ENCODE data around the gene HOXD10. TPM values are rescaled to one million over a fixed set of nuclear protein-coding genes. Genes with fewer than 3 reads are reported as not detected.

HOXD10 gene
- total and polyA plus RNA-seq, 9 of the 15 experiments (the other 6 are each of a cell fraction or from before 2014, with no cell fraction given) = not detected

DNA sequence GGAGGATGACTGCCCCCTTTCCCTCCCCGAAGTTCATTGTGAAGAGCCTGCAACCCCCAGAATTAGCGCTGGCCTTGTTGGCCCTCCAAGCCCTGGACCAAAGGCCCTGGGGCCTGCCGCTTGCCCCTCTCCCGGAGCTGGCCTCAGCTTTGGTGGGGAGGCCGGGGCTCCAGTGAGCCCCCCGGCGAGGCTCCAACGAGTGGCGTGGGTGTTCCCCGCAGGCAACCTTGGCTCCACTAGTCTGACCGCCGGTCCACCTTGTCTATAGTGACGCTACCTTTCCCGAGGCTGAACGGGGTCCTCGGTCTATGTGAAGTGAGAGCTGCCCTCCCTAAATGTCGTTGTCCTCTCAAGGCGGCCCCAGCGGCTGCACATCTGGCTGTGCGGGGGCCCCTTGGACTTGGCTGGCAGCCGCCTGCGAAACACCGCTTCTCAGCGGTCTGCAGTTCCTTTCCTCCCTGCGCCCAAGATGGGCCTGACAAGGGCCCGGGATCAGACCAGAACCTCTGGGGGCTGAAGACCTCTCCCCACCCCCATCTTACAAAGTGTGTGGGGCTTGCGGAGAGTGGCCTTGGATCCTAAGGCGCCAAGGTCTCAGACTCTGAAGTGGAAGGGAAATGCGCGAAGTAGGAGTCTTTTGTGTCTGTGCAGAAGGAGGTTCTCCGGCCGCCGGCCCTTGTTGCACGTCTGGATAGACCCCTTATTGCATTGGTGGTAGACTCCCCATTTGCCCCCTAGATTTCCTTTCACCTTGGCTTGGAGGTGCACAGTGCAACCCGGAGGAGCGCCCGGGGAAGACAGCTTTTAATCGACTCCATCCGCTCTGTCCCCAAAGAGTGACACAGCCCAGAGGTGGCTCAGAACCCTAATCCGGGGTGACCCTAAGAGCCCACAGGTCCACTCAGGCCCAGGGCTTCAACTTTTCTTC is 3.9 kb upstream of the HOXD10 start:
- no peaks in the 10 kb centered on the region for H3K79me2 ChIP-seq (ENCODE audit: control insufficient read depth, insufficient read depth, low read length)
- H3K9ac ChIP-seq (ENCODE audit: insufficient read depth in 1 of 2, low read depth in 2 of 2, low read length in 2 of 2) = no peak overlapping the region
- no peak overlapping the region for H3K4me2 ChIP-seq (ENCODE audit: insufficient read depth, low read length)
- FAIRE-seq (no peak), ATAC-seq (no peak), DNase-seq (ENCODE audit: extremely low read depth in 1 of 4, low spot score in 3 of 4) (no peak)
- H3K36me3 ChIP-seq (ENCODE audit: control insufficient read depth, insufficient read depth, low read length) = no peaks in the 10 kb centered on the region
- WGBS (ENCODE audit: insufficient coverage, low coverage, missing lambda C conversion rate) = 6% methylated on average over 39 of the region's 40 CpGs
- in situ Hi-C loops (cut with MboI) = no loop called here
- H3K9me3 ChIP-seq (replicated peaks; ENCODE audit: control insufficient read depth, insufficient read depth, low read depth, low read length) = no peaks in the 10 kb centered on the region
- no TSS peak for BruUV-seq (replicated peaks)
- no peaks in the 10 kb centered on the region for H3K9me1 ChIP-seq (ENCODE audit: control insufficient read depth, insufficient read depth, low read length)
- no peak overlapping the region for H3K4me3 ChIP-seq
- ChIA-PET CTCF (ENCODE audit: low intra/inter-chr PET ratio) (interaction anchor here (0.5 kb wide), 1 partner anchor 347 kb away, joined by 3 read pairs; no protein-coding TSS in a partner anchor), POLR2A (no interaction called here)
- H3K4me1 ChIP-seq (replicated peaks in 1 of 2; ENCODE audit: control insufficient read depth in 2 of 2, insufficient read depth in 2 of 2, low read length in 2 of 2) = peaks cover 0 to 22% of the 10 kb centered on the region in 2 experiments; a peak in 1 of 5 replicates
- no peak overlapping the region for H3K27ac ChIP-seq (ENCODE audit: extremely low read depth, low read depth, low read length)
- intact Hi-C loops (cut with micrococcal nuclease) = no loop called here
- H2AFZ ChIP-seq (ENCODE audit: low read depth, low read length) = no peak overlapping the region
- peaks cover 60 to 64% of the 10 kb centered on the region in 2 experiments for H3K27me3 ChIP-seq (ENCODE audit: control insufficient read depth in 2 of 2, insufficient read depth in 2 of 2, low read length in 2 of 2)
- H4K20me1 ChIP-seq (replicated peaks; ENCODE audit: control insufficient read depth, insufficient read depth, low read length) = no peaks in the 10 kb centered on the region
- TF ChIP-seq, protein P1, sequence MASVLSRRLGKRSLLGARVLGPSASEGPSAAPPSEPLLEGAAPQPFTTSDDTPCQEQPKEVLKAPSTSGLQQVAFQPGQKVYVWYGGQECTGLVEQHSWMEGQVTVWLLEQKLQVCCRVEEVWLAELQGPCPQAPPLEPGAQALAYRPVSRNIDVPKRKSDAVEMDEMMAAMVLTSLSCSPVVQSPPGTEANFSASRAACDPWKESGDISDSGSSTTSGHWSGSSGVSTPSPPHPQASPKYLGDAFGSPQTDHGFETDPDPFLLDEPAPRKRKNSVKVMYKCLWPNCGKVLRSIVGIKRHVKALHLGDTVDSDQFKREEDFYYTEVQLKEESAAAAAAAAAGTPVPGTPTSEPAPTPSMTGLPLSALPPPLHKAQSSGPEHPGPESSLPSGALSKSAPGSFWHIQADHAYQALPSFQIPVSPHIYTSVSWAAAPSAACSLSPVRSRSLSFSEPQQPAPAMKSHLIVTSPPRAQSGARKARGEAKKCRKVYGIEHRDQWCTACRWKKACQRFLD (CRISPR knock-in tag; IDR thresholded peaks at IDR 0.05) = no peak
- TF ChIP-seq PHB (CRISPR knock-in tag; IDR thresholded peaks at IDR 0.05) (no peak), ZNF444 (CRISPR knock-in tag; IDR thresholded peaks at IDR 0.05) (no peak)
- TF ChIP-seq, protein P2, sequence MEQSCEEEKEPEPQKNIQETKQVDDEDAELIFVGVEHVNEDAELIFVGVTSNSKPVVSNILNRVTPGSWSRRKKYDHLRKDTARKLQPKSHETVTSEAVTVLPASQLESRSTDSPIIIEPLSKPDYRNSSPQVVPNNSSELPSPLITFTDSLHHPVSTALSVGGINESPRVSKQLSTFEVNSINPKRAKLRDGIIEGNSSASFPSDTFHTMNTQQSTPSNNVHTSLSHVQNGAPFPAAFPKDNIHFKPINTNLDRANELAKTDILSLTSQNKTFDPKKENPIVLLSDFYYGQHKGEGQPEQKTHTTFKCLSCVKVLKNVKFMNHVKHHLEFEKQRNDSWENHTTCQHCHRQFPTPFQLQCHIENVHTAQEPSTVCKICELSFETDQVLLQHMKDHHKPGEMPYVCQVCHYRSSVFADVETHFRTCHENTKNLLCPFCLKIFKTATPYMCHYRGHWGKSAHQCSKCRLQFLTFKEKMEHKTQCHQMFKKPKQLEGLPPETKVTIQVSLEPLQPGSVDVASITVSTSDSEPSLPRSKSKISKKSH (CRISPR knock-in tag; IDR thresholded peaks at IDR 0.05) = no peak
- TF ChIP-seq, protein P3, sequence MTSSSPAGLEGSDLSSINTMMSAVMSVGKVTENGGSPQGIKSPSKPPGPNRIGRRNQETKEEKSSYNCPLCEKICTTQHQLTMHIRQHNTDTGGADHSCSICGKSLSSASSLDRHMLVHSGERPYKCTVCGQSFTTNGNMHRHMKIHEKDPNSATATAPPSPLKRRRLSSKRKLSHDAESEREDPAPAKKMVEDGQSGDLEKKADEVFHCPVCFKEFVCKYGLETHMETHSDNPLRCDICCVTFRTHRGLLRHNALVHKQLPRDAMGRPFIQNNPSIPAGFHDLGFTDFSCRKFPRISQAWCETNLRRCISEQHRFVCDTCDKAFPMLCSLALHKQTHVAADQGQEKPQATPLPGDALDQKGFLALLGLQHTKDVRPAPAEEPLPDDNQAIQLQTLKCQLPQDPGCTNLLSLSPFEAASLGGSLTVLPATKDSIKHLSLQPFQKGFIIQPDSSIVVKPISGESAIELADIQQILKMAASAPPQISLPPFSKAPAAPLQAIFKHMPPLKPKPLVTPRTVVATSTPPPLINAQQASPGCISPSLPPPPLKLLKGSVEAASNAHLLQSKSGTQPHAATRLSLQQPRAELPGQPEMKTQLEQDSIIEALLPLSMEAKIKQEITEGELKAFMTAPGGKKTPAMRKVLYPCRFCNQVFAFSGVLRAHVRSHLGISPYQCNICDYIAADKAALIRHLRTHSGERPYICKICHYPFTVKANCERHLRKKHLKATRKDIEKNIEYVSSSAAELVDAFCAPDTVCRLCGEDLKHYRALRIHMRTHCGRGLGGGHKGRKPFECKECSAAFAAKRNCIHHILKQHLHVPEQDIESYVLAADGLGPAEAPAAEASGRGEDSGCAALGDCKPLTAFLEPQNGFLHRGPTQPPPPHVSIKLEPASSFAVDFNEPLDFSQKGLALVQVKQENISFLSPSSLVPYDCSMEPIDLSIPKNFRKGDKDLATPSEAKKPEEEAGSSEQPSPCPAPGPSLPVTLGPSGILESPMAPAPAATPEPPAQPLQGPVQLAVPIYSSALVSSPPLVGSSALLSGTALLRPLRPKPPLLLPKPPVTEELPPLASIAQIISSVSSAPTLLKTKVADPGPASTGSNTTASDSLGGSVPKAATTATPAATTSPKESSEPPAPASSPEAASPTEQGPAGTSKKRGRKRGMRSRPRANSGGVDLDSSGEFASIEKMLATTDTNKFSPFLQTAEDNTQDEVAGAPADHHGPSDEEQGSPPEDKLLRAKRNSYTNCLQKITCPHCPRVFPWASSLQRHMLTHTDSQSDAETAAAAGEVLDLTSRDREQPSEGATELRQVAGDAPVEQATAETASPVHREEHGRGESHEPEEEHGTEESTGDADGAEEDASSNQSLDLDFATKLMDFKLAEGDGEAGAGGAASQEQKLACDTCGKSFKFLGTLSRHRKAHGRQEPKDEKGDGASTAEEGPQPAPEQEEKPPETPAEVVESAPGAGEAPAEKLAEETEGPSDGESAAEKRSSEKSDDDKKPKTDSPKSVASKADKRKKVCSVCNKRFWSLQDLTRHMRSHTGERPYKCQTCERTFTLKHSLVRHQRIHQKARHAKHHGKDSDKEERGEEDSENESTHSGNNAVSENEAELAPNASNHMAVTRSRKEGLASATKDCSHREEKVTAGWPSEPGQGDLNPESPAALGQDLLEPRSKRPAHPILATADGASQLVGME (CRISPR knock-in tag; IDR thresholded peaks at IDR 0.05) = no peak
- TF ChIP-seq, protein P4, sequence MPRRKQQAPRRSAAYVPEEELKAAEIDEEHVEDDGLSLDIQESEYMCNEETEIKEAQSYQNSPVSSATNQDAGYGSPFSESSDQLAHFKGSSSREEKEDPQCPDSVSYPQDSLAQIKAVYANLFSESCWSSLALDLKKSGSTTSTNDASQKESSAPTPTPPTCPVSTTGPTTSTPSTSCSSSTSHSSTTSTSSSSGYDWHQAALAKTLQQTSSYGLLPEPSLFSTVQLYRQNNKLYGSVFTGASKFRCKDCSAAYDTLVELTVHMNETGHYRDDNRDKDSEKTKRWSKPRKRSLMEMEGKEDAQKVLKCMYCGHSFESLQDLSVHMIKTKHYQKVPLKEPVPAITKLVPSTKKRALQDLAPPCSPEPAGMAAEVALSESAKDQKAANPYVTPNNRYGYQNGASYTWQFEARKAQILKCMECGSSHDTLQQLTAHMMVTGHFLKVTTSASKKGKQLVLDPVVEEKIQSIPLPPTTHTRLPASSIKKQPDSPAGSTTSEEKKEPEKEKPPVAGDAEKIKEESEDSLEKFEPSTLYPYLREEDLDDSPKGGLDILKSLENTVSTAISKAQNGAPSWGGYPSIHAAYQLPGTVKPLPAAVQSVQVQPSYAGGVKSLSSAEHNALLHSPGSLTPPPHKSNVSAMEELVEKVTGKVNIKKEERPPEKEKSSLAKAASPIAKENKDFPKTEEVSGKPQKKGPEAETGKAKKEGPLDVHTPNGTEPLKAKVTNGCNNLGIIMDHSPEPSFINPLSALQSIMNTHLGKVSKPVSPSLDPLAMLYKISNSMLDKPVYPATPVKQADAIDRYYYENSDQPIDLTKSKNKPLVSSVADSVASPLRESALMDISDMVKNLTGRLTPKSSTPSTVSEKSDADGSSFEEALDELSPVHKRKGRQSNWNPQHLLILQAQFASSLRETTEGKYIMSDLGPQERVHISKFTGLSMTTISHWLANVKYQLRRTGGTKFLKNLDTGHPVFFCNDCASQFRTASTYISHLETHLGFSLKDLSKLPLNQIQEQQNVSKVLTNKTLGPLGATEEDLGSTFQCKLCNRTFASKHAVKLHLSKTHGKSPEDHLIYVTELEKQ (CRISPR knock-in tag; IDR thresholded peaks at IDR 0.05) = no peak
